Dendritic cell treated with granulocyte-macrophage colony-stimulating factor and Interleukin-4, amounts not matched to agents 40 ng/mL and 50 ng/mL, for 4 days (primary cell): ENCODE measurements around the gene FBP1.

ENCODE experiments used
- H3K27ac Mint-ChIP-seq: one replicate; pipeline ENCODE4 v1.8.0; 2022; ENCODE audit warnings: mild to moderate bottlenecking, mixed read lengths
- H3K27me3 Mint-ChIP-seq: one replicate; pipeline ENCODE4 v1.8.0; 2022; ENCODE audit warnings: mild to moderate bottlenecking, mixed read lengths
- H3K36me3 Mint-ChIP-seq: one replicate; pipeline ENCODE4 v1.8.0; 2022; ENCODE audit warnings: low read depth, mixed read lengths
- H3K4me1 Mint-ChIP-seq: one replicate; pipeline ENCODE4 v1.8.0; 2022; ENCODE audit warnings: low read depth, mixed read lengths
- H3K4me3 Mint-ChIP-seq: one replicate; pipeline ENCODE4 v1.8.0; 2022; ENCODE audit warnings: mild to moderate bottlenecking, moderate library complexity, mixed read lengths
- H3K9me3 Mint-ChIP-seq: one replicate; pipeline ENCODE4 v1.8.0; 2022; ENCODE audit warnings: mixed read lengths
- intact Hi-C: fragments of 100-400 bp; cut with micrococcal nuclease; formaldehyde crosslinking; loops from one replicate; pipeline ENCODE4 v1.15.0; 2022

The FBP1 gene

DNA sequence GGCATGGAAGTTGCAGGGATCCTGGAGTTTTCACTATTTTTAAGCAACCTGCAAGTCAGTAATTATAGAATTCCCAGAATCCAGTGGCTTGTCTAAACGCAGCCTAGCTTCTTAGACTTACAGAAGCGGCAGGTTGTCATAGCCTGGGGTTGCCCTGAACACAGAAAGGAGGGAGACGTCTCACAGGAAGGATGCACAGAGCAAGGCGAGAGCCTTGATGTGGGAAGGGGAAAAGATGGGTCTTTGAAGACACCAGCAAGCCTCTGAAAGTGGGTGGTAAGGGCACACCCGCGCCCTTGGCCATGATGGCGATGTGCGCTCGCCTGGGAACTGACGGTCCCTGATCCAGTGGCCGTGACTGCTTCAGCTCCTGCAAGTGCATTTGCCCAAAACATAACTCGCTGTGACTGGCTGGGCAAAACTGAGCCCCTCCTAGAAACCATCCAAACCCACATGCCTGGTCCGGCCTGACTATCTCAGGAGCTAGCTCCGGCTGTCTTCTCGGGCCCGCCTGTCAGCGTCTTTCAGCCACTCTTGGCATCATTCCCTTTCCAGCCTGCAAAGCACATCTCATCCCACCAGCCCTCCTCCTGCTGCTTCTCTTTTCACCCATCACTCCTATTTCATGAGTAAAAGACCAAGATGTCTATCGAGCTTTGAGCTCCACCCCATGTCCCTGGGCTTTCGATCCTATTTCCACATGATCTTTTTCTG, 17.1 kb downstream of the FBP1 start:
- H3K9me3 Mint-ChIP-seq = no peaks in the 10 kb centered on the region
- H3K4me3 Mint-ChIP-seq = no peak overlapping the region
- H3K4me1 Mint-ChIP-seq = peaks cover 44% of the 10 kb centered on the region
- H3K27ac Mint-ChIP-seq = no peak overlapping the region
- intact Hi-C loops = no loop called here
- no peaks in the 10 kb centered on the region for H3K27me3 Mint-ChIP-seq
- peaks cover 74% of the 10 kb centered on the region for H3K36me3 Mint-ChIP-seq

DNA sequence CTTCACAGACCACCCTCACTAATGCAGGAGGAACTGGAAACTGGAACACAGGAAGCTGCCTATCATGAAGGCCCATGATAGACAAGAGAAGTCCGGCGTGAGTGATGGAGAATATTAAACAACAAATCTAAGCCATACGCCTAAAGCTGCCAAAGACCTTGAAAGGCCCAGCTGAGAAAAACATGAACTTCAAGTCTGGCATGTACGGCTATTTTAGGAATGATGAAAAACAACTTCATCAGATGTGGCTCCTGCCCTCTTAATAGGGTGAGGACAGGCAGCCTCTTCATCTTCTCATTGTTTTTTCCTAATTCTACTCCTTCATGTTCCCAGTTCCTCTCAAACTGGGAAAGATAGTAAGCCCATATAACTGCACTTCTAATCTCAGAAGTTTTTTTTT, 20.3 kb downstream of the FBP1 start:
- Mint-ChIP-seq H3K27ac (no peak overlapping the region), H3K36me3 (peaks cover 85% of the 10 kb centered on the region), H3K9me3 (no peaks in the 10 kb centered on the region), H3K4me1 (peaks cover 19% of the 10 kb centered on the region), H3K4me3 (no peak overlapping the region), H3K27me3 (no peaks in the 10 kb centered on the region)
- intact Hi-C loops = no loop called here

DNA sequence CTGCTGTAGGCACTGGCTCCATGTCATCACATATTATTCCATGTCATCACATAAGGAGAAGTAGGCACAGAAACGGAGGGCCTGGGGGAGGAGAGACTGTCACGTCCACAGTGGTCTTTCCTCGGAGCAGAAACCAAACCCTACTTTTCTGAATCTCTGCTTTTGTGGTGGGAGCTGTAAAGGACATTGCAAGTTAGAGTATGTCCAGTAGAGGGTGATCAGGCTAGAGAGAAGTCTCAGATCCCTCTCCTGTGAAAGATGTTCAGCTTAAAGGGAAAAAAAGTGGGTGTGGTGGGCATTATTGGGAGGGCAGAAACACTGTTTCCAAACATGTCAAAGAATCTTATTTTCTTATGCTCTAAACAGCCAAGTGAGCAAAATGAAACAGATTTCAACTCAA, 26.3 kb downstream of the FBP1 start:
- no peaks in the 10 kb centered on the region for H3K27me3 Mint-ChIP-seq
- H3K4me3 Mint-ChIP-seq = no peak overlapping the region
- intact Hi-C loops = no loop called here
- H3K4me1 Mint-ChIP-seq = peaks cover 14% of the 10 kb centered on the region
- no peaks in the 10 kb centered on the region for H3K9me3 Mint-ChIP-seq
- peaks cover 95% of the 10 kb centered on the region for H3K36me3 Mint-ChIP-seq
- H3K27ac Mint-ChIP-seq = no peak overlapping the region

DNA sequence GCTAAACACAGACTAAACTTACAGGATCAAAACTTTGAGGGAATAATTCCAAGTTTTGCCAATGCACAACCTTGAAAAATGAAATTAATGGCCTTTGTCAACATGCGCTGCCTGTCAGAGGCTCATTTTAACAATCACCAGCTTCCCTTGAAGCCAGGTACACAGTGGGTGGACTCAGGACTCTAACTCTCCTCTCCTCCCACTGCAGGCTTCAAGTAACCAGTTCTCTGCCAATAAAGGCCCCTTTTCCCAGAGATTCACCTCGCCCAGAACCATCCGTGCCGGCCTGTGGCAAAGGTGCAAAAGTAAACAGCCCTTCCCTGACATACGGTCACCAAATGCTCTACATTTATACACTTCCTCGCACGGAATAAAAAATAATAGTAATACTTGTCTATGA, 27.2 kb downstream of the FBP1 start:
- Mint-ChIP-seq H3K4me1 (peaks cover 15% of the 10 kb centered on the region), H3K27me3 (no peaks in the 10 kb centered on the region), H3K4me3 (no peak overlapping the region), H3K27ac (no peak overlapping the region), H3K36me3 (peaks cover 92% of the 10 kb centered on the region), H3K9me3 (no peaks in the 10 kb centered on the region)
- intact Hi-C loops = no loop called here

DNA sequence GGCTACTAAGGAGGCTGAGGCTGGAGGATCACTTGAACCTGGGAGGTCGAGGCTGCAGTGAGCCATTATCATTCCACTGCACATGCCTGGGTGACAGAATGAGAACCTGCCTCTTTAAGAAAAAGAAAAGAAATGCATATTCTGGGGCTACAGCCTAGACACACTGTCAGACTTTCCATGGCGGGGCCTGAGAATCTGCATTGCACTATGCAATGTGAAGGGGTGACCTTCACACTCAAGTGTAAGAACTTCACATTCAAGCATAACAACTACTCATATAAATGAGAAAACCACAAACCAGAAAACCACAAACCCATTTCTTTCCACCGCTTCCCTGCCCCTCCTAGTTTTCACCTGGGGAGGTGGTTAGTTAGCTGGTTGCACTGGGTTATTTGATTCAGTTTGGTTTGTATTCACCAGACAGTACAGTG, 27.7 kb downstream of the FBP1 start:
- Mint-ChIP-seq H3K9me3 (no peaks in the 10 kb centered on the region), H3K27me3 (no peaks in the 10 kb centered on the region), H3K27ac (no peak overlapping the region), H3K4me1 (peaks cover 15% of the 10 kb centered on the region), H3K36me3 (peaks cover 92% of the 10 kb centered on the region), H3K4me3 (no peak overlapping the region)
- intact Hi-C loops = no loop called here

DNA sequence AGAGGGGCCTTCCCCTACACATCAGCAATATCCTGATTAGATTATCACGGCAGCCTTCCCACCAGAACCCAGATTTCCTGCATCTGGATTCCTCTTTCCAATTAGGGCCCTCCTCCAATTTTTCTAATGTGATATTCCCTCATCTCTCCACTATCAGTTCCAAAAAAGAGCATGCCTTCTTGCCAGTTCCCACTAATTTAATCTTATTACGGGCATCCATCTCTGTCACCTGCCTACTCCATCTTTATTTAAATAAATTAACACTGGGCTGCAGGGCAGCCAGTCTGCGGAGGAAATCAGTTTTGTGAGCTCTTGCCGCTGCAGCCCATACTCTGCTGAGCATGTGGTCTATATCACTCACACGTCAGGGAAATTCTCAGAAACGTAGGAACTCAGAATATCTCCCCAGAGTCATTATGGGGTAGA, 29.1 kb downstream of the FBP1 start:
- Mint-ChIP-seq H3K4me1 (peaks cover 15% of the 10 kb centered on the region), H3K27me3 (no peaks in the 10 kb centered on the region), H3K36me3 (peaks cover 92% of the 10 kb centered on the region), H3K4me3 (no peak overlapping the region), H3K9me3 (no peaks in the 10 kb centered on the region), H3K27ac (no peak overlapping the region)
- intact Hi-C loops = no loop called here

DNA sequence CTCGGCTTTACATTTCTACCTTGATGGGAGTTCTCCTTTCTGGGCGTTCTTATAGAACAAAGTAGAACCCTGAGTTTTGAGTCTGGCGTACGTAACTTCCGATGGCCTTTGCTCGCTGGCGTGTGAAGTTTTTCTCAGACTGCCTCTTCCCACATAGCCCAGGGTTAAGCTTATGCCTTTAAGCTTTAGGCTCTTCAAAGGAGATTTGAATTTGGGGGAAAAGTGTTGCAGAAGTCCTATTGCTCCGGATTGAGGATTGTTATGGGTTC, 32.0 kb downstream of the FBP1 start:
- intact Hi-C loops = no loop called here
- H3K4me1 Mint-ChIP-seq = peaks cover 20% of the 10 kb centered on the region
- no peaks in the 10 kb centered on the region for H3K9me3 Mint-ChIP-seq
- no peak overlapping the region for H3K27ac Mint-ChIP-seq
- H3K27me3 Mint-ChIP-seq = no peaks in the 10 kb centered on the region
- H3K4me3 Mint-ChIP-seq = no peak overlapping the region
- H3K36me3 Mint-ChIP-seq = peaks cover 90% of the 10 kb centered on the region

DNA sequence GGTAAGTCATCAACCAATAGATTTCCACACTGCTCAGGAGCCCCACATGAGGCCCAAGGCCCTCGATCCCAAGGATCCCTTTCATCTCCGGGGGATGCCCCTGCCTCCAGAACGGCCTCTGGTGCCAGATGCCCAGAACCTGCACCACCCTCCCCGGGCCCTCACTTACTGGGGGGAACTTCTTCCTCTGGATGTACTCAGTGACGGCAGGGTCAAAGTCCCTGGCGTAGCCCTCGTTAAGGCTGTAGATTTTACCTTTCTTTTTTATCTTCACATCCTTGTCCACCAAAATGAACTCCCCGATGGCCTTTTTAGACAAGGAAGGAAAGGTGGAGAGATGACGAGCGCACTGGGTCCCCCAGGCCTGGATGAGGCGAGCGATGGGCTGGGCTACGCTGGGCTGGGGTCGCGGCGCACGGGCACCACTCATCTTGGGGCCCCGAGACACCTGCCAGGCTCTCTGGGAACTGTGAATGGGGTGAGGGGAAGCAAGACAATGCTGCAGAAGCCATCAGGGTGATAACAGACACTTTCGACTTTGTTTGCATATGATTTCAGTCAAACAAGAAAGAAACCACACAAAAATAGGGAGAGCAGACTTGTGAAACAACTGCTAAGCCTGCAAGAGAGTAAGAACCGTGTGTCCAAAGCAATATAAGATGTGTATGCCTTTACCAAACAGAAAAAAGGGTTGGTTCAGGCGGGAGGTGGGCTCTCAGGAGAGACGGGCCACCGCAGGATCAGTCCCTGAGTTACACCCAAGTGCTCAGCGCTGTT, 32.5 kb downstream of the FBP1 start:
- no peaks in the 10 kb centered on the region for H3K9me3 Mint-ChIP-seq
- no peak overlapping the region for H3K4me3 Mint-ChIP-seq
- no peak overlapping the region for H3K27ac Mint-ChIP-seq
- no peaks in the 10 kb centered on the region for H3K27me3 Mint-ChIP-seq
- H3K4me1 Mint-ChIP-seq = peaks cover 20% of the 10 kb centered on the region
- peaks cover 90% of the 10 kb centered on the region for H3K36me3 Mint-ChIP-seq
- intact Hi-C loops = no loop called here

DNA sequence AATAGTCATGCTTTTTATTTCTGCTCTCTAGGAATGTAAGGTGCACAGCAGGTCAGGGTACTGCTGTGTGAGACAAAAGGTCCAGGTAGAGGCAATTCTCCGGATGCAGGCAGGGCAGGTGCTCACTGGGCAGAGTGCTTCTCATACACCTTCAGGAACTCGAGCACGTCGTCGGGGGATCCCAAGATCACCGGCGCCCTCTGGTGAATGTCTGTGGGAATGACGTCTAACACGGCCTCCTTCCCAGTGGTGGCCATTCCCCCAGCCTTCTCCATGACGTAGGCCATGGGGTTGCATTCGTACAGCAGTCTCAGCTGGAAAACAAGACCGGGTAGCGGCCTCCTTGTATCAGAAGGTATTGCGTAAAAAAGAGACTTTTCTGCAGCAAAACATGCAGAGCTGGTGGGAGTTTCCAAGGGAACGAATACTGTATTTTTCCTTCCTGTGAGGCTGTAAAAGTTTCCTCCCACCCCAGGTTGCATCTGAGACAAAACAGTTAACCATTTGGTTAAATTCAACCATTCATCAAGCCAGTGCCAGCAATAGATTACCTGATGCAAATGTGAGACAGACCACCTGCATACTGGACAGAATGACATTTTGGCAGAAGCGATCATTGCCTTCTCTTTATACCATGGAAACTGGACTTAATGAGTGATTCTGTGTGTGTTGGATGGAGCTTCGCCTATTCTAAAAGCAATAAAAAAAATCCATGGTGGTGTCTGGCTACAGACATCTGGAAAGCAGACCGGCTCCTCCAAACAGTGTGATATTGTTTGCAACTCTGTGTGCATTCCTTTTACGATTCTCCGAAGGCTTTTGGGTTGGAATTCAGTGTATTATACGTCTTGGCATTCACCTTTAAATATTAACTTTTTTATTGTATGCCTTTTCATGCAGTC, 35.8 kb downstream of the FBP1 start:
- no peaks in the 10 kb centered on the region for H3K9me3 Mint-ChIP-seq
- intact Hi-C loops = loop anchor here (1.0 kb wide), 1 partner anchor 49 kb away; no protein-coding TSS in a partner anchor
- H3K27me3 Mint-ChIP-seq = no peaks in the 10 kb centered on the region
- no peak overlapping the region for H3K27ac Mint-ChIP-seq
- no peak overlapping the region for H3K4me3 Mint-ChIP-seq
- peaks cover 11% of the 10 kb centered on the region for H3K4me1 Mint-ChIP-seq
- peaks cover 60% of the 10 kb centered on the region for H3K36me3 Mint-ChIP-seq

DNA sequence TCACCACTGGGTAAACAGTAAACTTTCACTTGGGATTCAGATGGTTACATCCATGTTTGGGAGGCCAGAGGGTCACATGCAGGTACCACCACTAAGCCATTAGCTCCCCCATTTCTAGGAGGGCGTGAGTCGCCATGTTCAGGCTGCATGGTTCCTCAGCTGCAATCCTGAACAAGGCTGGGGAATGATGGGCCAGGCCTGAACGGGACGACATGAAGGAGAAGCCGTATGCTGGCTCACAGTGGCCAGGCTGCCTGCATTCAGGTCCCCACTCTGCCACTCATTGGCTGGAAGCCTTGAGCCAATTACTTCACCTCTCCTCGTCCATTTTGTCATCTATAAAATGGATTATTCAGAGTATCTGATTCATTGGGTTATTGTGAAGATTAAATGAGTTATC, 36.7 kb downstream of the FBP1 start:
- Mint-ChIP-seq H3K27me3 (no peaks in the 10 kb centered on the region), H3K4me3 (no peak overlapping the region), H3K4me1 (peaks cover 5% of the 10 kb centered on the region), H3K9me3 (no peaks in the 10 kb centered on the region), H3K27ac (no peak overlapping the region), H3K36me3 (peaks cover 60% of the 10 kb centered on the region)
- intact Hi-C loops = loop anchor here (1.0 kb wide), 1 partner anchor 48 kb away; no protein-coding TSS in a partner anchor

DNA sequence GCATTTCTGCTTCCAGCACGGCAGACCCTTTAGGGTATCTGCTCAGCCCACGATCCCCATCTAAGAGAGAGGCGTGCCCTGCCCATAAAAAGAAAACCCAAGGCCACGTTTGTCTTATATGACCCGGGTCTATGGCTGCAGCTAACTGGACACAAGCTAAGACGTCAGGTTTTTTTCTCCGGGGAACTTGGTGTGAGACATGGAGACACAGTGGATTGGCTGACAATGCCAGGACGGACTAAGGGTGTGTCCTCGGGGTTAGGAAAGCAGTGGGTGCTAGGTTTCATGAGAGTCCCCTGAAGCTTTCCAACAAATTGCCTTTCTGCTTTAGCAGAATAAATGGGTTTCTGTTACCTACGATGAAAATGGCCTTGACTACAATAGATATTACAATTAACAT, 38.6 kb downstream of the FBP1 start:
- H3K36me3 Mint-ChIP-seq = peaks cover 40% of the 10 kb centered on the region
- no peak overlapping the region for H3K27ac Mint-ChIP-seq
- peaks cover 10% of the 10 kb centered on the region for H3K4me1 Mint-ChIP-seq
- H3K9me3 Mint-ChIP-seq = no peaks in the 10 kb centered on the region
- intact Hi-C loops = no loop called here
- H3K27me3 Mint-ChIP-seq = peaks cover 4% of the 10 kb centered on the region
- H3K4me3 Mint-ChIP-seq = no peak overlapping the region

DNA sequence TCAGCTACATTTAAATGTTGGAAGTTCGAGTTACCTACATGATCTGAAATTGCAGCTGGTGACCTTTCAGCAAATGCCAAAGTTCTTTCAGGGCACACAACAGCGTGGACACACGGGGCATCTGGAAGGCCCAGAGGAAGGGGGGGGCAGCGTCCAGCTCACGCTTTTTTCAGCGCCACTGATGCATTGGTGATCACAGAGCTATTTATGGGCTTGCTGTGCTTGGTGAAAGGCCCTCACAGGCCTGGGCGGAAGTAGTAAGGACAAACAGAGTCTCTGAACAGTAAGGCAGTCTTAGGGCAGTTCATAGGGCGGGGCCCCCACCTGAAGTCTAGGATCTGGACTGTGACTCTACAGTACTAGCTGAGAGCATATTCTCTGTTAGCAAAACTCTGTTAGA, 39.1 kb downstream of the FBP1 start:
- no peaks in the 10 kb centered on the region for H3K9me3 Mint-ChIP-seq
- H3K27me3 Mint-ChIP-seq = peaks cover 4% of the 10 kb centered on the region
- H3K4me3 Mint-ChIP-seq = no peak overlapping the region
- peaks cover 13% of the 10 kb centered on the region for H3K4me1 Mint-ChIP-seq
- H3K27ac Mint-ChIP-seq = no peak overlapping the region
- intact Hi-C loops = no loop called here
- H3K36me3 Mint-ChIP-seq = peaks cover 36% of the 10 kb centered on the region

DNA sequence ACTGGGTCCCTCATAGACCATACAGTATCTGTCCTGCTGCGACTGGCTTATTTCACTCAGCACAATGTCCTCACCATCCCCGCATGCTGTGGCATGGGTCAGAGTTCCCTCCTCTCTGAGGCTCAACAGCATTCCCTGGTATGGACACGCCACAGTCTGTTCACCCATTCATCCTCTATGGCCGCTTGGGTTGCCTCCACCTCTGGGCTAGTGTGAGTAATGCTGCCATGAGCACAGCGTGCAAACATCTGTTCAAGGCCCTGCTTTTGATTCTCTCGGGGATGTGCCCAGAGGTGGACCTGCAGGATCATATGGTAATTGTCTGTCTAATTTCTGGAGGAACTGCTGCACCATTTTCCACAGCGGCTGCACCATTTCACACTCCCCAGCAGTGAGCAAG, 40.2 kb downstream of the FBP1 start:
- Mint-ChIP-seq H3K4me1 (peaks cover 17% of the 10 kb centered on the region), H3K9me3 (no peaks in the 10 kb centered on the region), H3K27ac (no peak overlapping the region), H3K4me3 (no peak overlapping the region), H3K27me3 (peaks cover 6% of the 10 kb centered on the region), H3K36me3 (peaks cover 24% of the 10 kb centered on the region)
- intact Hi-C loops = no loop called here
